HG02678 (cell line): ENCODE measurements around the gene SDK2.

ENCODE experiments used
- ATAC-seq: cut with Tn5 transposase; IDR thresholded peaks from one replicate; pipeline ENCODE4 v1.9.1; 2021; ENCODE audit warnings: mild to moderate bottlenecking, moderate library complexity; ENCODE audit not compliant: unreplicated experiment

The SDK2 gene

DNA sequence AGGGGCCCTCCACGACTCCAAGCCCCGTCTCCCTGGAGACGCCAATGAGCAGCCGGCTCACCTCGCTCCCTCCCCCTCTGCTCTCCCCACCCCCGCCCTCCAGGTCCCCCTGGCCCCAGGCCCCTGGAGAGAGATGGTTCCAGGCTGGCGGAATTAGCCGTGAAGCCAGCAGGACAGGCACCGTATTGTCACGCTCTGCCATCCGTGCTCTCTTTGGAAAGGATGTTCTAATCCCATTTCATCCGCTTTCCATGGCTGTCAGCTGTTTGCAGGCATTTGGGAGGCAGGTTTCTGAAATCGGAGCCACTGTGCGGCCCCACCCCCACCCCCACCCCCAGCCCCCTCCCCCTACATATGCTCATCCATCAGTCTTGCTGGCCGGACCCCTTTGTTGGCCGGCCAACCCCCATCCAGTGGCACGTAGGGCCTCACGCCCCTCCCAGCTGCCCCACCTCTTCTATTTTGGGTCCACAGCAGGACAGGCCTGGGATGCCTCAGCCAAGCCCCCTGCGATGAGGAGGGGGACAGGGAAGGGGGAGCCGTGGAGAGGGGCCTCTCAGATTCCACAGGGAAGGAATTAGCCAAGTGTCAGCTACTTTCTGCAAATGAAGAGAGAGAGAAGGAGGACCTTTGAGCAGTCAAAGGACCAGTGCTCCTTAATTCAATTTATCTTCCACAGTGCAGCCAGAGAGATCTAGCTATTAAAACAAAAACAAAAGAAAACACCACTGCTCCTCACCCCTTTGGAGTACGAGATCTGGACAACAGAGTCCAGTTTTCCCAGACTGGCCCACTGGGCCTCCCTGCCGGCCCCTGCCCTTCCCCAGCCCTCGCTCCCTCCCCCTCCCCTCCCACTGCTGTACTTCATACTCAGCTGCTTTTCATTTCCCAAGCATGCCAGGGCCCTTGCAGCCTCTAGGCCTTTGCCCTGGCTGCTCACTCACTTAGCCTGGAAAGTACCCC lies 30.7 kb downstream of the SDK2 start:
- ATAC-seq, result no peak

DNA sequence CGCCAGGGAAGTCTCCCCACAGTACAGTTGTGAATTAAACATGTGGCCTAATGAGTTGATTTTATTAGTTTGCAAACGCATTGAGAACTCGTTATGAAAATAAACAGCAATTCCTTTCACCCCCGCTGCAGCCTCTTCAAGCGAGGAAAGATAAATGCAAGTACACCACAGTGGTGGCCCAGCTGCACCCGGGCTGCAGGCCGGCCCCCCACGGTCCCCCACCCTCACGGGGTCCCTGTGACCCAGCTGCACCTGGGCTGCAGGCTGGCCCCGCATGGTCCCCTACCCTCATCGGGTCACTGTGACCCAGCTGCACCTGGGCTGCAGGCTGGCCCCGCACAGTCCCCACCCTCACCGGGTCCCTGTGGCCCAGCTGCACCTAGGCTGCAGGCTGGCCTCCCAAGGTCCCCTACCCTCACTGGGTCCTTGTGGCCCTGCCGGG lies 32.2 kb downstream of the SDK2 start:
- ATAC-seq, result no peak

DNA sequence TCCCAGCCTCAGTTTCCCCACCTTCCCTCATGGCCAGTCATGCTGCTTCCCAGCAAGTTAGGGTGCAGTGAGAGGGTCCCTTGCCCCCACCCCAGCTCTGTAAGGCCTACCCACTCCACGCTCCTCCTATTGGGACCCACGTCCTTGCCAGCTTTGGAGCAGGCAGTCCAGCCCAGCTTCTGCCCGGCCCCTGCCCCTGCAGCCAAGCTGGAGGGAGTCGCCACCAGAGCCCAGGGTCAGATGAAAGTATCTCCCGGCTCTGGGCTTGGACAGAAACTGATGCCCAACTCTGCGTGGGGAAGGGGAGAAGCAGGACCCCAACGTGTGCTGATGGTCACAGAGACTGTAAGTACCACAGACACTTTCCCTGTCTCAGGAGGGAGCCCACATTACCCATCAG lies 32.6 kb downstream of the SDK2 start:
- no peak for ATAC-seq

DNA sequence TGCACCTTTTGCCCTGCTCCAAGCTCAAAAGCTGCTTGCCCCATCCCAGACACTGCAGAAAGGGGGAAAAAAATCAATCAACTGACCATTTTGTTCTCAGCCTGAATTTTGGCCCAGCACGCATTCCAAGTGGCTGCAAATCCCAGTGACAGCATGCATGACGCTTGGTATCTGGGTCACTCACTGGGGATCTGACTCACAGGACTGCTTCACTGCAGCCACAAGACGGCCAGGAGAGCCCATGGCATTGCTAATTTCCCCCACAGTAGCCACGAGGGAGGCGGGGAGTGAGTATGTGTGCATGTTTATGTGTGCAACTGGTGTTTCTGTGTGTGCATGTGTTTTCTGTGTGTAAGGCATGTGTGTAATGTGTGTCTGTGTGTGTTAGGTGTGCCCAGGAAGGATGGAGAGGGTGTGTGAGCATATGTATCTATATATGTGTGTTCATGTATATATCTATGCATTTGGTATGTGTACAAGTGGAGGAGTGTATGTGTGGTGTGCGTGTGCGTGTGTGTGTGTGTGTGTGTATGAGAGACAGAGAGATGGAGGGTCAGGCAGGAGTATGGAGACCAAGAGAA lies 33.8 kb downstream of the SDK2 start:
- no peak for ATAC-seq

DNA sequence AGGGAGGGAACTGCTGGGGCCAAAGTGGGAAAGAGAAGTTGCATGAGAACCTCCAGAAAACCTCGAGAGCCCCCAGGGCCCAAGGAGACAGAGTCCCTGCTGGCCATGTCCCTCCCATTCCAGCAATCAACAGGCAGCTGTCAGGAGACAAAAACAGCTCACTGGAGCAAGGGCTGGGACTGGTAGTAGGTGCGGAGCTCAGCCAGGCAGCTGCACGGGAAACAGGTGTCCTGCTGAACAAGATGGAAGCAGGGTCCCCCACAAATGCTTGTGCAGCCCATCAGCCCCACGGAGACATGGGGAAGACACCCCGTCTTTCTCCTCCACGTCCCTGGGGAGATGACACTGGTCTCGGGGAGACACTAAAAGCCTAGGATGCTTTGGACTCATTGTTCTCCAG lies 34.5 kb downstream of the SDK2 start:
- ATAC-seq, result no peak

DNA sequence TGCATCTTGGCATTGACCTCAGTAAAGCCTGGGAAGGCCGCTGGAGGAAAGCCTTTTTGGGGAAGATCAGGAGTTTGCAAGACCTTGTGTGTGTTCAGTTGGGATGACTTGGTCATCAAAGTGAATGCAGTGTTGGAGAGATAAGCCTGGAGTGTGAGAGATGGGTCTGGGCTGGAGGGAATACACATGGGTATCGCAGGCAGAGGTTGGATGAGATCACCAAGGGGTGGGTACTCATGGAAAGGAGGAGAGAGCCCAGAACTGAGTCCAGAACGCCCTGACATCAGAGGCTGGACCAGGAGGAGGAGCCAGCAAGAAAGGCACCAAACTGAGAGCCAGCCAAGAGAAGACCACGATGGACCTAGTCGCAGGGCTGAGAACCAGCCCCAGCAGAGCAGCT lies 35.2 kb downstream of the SDK2 start:
- no peak for ATAC-seq

DNA sequence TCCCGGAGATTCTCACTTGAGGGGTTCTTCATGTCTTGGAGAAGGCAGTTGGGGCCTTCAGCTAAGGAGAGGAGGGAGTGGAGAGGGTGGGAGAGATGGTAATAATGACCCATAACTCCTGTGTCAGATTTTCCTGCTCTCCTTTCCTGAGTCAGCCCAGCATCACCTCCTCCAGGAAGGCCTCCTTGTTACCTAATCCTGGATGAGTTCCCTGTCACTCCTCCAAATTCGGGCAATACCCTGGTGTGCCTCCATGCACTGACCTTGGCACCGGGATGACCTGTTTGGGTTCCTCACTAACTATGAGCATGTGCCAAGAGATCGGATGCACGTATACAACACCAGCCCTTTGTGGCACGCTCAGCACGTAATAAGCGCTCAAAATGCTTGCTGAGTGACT lies 38.8 kb downstream of the SDK2 start:
- no peak for ATAC-seq

DNA sequence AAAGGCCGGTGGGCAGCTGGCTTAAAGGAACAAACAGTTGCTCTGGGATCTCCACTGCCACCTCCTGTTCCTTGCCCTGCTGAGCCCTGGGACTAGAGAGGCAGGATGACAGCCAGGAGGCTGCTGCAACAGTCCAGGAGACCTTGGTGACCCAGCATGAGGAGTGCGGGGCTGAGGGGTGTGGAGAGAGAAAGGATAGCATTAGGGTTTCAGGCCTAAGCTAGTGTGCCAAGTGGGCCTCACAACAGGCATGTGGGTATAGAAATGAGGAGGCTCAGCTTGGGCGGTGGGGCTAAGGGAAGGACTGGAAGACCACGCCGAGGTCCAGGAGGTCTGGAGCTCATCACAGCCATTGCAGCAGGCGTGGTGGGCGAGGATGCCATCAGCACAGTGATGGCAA lies 39.8 kb downstream of the SDK2 start:
- no peak for ATAC-seq

DNA sequence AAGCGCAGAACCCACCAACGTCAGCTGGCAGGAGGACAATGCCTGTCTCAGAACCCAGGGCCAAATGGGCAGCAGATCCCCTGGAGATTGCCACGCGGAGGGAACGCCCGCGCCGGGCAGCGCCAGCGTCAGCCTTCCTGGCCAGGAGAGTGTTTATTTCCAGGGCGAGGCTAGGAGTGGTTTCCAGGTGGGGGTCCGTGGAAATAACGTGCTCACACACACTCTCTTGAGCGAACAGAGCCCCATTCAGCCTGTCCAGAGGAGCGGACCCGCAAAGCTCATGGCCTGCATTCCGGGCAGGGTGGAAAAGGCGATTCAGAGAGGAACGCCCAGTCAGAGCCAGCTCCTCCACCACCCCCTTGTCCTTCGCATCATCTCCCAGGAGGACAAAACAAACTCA lies 40.3 kb downstream of the SDK2 start:
- no peak for ATAC-seq

DNA sequence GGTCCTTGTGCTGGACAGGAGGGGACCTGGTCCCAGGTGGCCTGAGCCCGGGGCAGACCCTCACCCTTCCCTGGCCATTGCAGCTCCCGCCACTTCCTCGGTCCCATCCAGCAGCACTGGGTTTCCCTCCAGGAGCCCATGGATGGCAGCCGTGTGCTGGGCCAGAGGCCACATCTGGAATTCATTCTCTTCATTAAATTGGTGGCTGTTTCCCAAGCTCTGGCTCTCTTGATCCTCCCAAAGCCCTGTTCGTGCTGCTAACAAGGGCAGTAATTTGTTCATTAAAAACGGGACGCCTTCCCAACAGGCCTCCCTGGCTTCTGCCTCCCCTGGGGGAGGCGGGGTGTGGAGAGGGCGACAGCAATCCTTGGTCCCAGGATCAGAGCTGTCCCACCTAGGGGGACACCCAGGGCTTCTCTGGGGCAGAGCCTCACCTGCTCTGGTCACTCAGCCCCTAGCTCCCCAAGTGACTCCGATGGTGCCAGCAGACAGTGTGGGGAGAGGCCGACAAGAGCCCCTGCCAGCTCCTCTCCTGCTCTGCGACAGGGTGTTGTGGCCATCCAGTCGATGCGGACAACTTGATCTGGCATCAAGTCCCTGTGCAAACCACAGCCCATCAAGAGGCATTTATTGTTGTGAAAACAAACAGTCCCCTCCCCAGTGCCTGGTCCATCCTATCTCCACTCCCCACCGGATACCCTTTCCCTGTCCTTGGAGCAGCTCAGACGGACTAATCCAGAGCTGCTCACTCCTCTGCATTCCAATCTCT lies 44.0 kb downstream of the SDK2 start:
- ATAC-seq, result no peak

DNA sequence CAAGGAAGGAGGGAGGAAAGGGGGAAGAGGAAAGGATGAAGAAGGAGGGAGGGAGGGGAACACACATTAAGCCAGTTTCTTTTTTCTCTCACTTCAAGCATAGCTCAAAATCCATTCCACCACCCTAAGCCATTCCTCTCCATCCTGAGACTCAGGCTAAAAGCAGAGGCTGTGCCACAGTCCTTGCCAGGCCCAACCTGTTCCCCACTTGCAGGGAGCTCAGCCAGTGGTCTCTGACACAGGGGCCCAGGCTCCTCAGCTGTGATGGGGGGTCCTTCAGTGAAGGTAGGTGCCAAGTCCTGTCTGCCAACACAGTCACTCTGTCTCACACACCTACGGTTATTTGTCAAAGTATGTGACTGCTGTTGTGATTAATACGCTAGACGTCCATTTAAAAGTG lies 44.6 kb downstream of the SDK2 start:
- ATAC-seq, result no peak

DNA sequence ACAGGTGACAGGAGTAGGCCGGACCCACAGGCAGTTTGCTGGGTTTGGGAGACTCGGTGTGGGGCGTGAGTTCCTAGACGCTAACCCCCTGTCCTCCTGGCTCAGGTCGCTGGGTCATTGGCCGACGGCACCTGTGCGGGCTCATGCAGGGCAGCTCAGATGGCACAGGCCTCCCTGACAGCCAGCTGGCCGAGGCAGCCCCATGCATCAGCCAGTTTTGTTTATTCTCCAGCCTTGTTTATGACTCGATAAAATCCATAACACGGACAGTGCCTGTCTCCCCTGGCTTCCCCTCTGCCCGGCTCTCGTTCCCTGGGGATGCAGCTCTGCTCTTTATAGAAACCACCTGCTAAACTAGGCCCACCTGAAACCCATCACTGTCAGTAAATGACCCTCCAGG lies 46.0 kb downstream of the SDK2 start:
- no peak for ATAC-seq

DNA sequence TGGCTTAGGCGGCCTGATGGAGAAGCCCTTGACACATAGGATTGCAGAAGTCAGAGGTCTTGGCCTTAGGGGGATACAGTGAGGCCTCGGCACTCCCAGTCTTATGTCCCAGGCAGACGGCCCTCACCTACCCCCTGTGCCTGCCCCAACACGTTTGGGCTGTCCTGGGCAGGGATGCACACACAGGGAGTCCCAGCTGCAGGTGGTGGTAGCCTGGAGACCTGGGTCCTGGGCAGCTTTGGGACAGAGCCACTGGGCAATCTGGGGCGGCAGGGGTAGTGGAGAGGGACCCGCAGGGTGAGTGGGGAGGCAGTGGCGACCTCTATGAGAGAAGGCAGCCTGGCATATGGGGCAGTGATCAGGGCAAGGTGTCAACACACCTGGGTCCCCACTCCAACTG lies 48.3 kb downstream of the SDK2 start:
- no peak for ATAC-seq

DNA sequence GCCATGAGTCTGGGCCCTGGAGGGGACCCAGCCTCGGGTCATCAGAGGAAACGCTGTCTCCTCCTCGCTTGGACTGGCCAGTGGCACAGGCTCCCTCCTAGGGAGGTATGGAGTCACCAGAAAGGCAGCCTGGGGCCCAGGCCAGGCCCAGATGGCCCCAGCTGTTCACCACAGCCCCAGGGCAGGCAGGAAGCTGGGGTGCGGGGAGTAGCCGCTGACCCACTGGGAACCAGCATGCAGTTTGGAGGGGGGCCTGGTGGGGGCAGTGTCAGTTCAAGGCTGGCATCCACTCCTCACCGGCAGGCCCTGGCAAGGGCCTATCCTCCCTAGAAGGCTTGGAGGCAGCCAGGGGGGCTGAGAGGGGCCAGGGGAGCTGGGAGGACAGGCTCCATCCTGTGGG lies 48.8 kb downstream of the SDK2 start:
- ATAC-seq, result no peak

DNA sequence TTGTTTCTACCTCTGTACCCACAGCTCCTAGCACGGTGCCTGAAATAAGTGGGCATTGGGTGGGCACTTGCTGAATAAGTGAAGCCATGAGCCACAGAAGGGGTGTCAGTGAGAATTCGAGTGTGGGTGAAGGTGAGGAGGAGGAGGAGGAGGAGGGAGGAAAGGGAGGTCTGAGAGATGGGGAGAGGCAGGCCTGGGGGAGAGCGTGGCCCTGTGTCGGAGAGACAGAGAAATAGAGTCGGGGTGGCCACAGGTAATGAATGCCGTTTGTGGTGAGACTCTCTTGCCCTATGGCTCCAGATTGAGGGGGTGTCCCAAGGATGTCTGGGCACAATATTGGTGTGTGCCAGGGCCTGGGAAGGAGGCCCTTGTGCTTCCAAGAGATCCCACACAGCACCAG lies 49.2 kb downstream of the SDK2 start:
- no peak for ATAC-seq

DNA sequence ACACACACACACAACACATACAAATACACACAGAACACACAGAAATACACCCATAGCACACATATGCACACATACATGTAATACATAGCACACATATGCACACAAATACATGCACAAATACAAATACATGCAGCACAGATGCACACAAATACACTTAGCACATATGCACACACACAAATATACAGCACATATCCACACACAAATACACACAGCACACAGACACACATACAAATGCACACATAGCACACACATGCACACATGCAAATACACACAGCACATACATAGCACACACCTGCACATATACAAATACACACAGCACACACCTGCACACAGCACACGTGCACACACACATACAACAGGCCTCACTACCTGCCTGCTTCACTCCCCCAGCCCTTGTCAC lies 49.6 kb downstream of the SDK2 start:
- no peak for ATAC-seq

DNA sequence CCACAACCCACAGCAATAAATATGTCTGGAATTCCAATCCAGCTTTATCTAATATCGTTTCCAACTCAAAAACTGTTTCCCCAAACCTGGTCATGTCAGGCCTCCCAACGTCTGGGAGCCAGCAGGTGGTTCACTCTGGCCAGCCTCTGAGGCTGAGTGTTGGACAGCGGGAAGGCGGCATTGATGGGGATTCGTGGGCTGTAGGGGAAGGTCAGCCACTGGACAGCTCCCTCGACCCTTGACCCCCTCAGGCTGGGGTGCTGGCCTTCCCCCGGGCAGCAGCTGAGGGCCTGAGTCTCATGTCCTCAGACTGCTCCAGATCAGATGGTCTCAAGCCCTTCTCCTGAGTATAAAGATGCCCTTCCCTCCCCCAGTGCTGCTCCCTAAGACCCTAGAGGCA lies 50.2 kb downstream of the SDK2 start:
- no peak for ATAC-seq

DNA sequence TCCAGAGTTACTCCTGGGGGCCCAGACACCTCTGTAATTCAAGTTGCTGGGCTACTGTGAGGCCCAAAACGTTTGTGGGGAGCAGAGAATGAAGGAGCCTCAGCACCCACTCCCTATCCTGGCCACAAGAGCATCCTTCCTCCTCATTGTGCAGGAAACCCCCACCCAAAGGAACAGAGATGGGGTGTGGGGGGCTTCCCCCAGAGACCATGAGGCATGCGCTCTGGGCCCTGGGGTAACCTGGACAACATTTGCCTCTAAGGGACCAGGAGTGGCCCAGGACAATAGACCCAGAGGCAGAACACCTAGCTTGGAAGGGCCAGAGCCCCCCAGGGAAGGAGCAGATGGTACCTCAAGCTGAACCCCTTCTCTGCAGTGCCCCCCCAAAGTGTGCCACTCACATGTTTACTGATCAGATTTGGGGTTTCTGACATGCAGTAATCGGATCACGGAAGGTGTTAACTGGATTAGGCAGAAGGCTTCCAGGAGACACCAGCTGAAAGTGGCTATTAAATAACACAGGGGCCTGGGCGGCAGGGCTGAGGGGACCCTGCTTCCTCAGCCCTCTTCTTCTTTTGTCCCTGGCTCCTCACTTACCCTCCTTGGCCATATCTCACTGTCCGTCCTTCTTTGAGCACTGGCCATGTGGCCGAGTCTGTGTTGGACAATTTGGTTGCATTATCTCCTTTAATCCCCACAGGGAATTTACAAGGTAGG lies 50.8 kb downstream of the SDK2 start:
- no peak for ATAC-seq

DNA sequence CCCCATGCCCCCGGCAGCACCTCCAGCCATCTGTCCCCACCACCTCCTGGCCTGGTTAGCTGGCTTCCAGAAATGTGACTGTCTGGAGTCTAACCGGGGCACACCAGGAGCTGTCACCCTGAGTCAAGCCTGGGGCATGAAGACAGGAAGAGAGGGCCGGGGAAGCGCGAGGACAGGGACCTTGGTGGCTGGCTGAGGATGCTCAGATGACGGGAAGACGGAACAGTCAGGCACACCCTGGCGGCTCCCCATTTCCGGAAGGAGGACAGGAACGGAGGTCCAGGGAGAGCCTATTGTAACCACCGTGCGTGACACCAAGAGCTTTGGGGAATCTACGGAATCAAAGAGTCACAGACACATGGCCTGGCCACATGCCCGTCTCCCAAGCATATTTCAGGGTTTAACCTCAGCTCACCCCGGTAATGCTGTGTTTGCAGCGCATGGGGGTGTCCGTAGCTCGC lies 51.7 kb downstream of the SDK2 start:
- no peak for ATAC-seq

DNA sequence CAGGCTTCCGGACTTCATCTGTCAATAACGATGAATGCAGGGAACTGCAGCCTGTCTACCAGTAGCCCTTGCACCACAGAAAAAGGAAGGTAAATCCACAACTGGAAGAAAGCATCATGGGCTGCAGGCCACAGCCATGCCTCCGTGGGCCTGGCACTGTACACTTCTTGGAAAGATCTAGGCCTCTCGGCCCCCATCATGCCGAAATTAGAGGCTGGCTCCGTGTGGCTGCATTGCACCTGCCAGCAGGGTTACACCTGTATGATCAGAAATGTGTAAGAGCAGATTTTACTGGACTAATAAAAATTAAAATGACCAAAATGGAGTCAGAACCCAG lies 52.2 kb downstream of the SDK2 start:
- ATAC-seq, result no peak
